Loucy (cell line): ENCODE results near the gene INPP4B.

ENCODE experiments used
- H2AFZ ChIP-seq: fragments of 200-600 bp; sonication (generic); 2 replicates; pipeline ENCODE4 v1.6.0; 2016; ENCODE audit warnings: antibody characterized with exemption, mild to moderate bottlenecking, low read length, moderate library complexity
- H3F3A ChIP-seq: fragments of 200-600 bp; 2 replicates; pipeline ENCODE4 v1.6.0; 2016; ENCODE audit warnings: antibody characterized with exemption, low read depth, mild to moderate bottlenecking
- H3K27me3 ChIP-seq: fragments of 200-600 bp; sonication (generic); 2 replicates; pipeline ENCODE4 v1.6.1; 2014; ENCODE audit warnings: low read length, mild to moderate bottlenecking; ENCODE audit not compliant: insufficient read depth, poor library complexity, severe bottlenecking
- H3K36me3 ChIP-seq: fragments of 200-600 bp; sonication (generic); 2 replicates; pipeline ENCODE4 v1.6.1; 2016; ENCODE audit warnings: low read length; ENCODE audit not compliant: insufficient read depth
- H3K4me1 ChIP-seq: fragments of 200-600 bp; sonication (generic); 2 replicates; pipeline ENCODE4 v1.5.1; 2014; ENCODE audit warnings: low read length, mild to moderate bottlenecking; ENCODE audit not compliant: insufficient read depth, poor library complexity, severe bottlenecking
- H3K4me2 ChIP-seq: fragments of 200-600 bp; sonication (generic); 2 replicates; pipeline ENCODE4 v1.6.0; 2014; ENCODE audit warnings: antibody characterized with exemption, low read length, low read depth, mild to moderate bottlenecking; ENCODE audit not compliant: poor library complexity, severe bottlenecking
- H3K4me3 ChIP-seq: fragments of 200-600 bp; sonication (generic); 2 replicates; pipeline ENCODE4 v1.5.1; 2014; ENCODE audit warnings: low read length, mild to moderate bottlenecking, mixed read lengths; ENCODE audit not compliant: poor library complexity, severe bottlenecking
- H3K79me2 ChIP-seq: fragments of 200-600 bp; sonication (generic); 2 replicates; pipeline ENCODE4 v1.6.1; 2014; ENCODE audit warnings: low read length; ENCODE audit not compliant: insufficient read depth
- H3K9ac ChIP-seq: fragments of 200-600 bp; sonication (generic); 2 replicates; pipeline ENCODE4 v1.6.0; 2014; ENCODE audit warnings: mild to moderate bottlenecking, low read depth, low read length, moderate library complexity; ENCODE audit not compliant: poor library complexity, severe bottlenecking
- H3K9me2 ChIP-seq: fragments of 200-600 bp; sonication (generic); replicated peaks from 2 replicates; pipeline ENCODE4 v1.6.1; 2016; ENCODE audit warnings: low read depth, low read length, mixed read lengths
- H3K9me3 ChIP-seq: fragments of 200-600 bp; sonication (generic); 2 replicates; pipeline ENCODE4 v1.6.1; 2014; ENCODE audit warnings: mild to moderate bottlenecking, antibody characterized with exemption, low read length, low read depth; ENCODE audit not compliant: insufficient read depth
- H4K20me1 ChIP-seq: fragments of 200-600 bp; sonication (generic); 2 replicates; pipeline ENCODE4 v1.6.0; 2014; ENCODE audit warnings: antibody characterized with exemption, low read length, mild to moderate bottlenecking; ENCODE audit not compliant: insufficient read depth, poor library complexity, severe bottlenecking
- EZH2phosphoT487 ChIP-seq: fragments of 200-600 bp; IDR thresholded peaks from 2 replicates; pipeline ENCODE4 v1.6.1; 2018; ENCODE audit warnings: antibody characterized with exemption, mild to moderate bottlenecking, moderate library complexity, borderline replicate concordance
- TF ChIP-seq, protein P1 (sequence below): fragments of 200-600 bp; sonication (generic); conservative IDR thresholded peaks from 2 replicates; pipeline ENCODE4 v1.5.1; 2014; ENCODE audit warnings: mild to moderate bottlenecking, antibody characterized with exemption, low read length

INPP4B gene

DNA sequence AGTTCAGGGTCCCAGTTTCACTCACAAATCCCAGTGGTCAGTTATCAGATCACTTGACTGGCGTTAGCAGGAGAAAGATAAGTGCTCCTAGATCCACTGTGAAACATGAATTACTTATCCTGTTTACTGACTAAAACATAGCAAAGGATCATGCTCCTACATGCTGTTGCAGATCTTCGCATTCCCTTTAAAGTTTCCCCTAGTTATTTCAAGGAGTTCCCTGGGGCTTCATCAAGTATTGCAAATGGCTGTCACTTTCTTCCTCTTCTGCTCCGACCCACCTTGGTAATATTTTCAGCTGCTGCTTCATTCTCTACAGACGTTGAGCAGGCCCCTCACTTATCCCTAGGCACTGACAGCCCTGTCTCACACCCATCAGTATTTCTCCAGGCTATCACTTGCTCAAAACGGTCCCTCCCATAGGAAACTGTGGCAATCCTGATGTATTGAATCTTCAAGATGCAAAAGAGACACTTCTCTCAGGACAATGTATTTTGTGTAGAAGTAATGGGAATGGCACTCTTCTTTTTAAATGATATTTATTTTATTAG lies 466.0 kb downstream of the INPP4B start:
- Histone ChIP-seq H3K4me2 (no peak overlapping the region), H3K9me2 (no peaks in the 10 kb centered on the region), H3K79me2 (peaks cover 73% of the 10 kb centered on the region), H2AFZ (no peak overlapping the region), H3K4me1 (peaks cover 26% of the 10 kb centered on the region), H3K27me3 (no peaks in the 10 kb centered on the region), H3K9ac (no peak overlapping the region), H3F3A (no peaks in the 10 kb centered on the region), H3K9me3 (no peaks in the 10 kb centered on the region), H4K20me1 (no peaks in the 10 kb centered on the region), H3K36me3 (0 out of 2 replicates have a peak, but pooled peaks cover 6% of the 10 kb centered on the region), H3K4me3 (no peak overlapping the region)
- TF ChIP-seq, protein P1, sequence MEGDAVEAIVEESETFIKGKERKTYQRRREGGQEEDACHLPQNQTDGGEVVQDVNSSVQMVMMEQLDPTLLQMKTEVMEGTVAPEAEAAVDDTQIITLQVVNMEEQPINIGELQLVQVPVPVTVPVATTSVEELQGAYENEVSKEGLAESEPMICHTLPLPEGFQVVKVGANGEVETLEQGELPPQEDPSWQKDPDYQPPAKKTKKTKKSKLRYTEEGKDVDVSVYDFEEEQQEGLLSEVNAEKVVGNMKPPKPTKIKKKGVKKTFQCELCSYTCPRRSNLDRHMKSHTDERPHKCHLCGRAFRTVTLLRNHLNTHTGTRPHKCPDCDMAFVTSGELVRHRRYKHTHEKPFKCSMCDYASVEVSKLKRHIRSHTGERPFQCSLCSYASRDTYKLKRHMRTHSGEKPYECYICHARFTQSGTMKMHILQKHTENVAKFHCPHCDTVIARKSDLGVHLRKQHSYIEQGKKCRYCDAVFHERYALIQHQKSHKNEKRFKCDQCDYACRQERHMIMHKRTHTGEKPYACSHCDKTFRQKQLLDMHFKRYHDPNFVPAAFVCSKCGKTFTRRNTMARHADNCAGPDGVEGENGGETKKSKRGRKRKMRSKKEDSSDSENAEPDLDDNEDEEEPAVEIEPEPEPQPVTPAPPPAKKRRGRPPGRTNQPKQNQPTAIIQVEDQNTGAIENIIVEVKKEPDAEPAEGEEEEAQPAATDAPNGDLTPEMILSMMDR = no peak
- TF ChIP-seq EZH2phosphoT487 = no peak

- Histone ChIP-seq H3F3A (no peaks in the 10 kb centered on the region), H2AFZ (no peak overlapping the region), H3K9me3 (no peaks in the 10 kb centered on the region), H3K36me3 (0 out of 2 replicates have a peak, but pooled peaks cover 6% of the 10 kb centered on the region), H3K9me2 (no peaks in the 10 kb centered on the region), H3K9ac (no peak overlapping the region), H3K4me3 (no peak overlapping the region), H3K4me2 (no peak overlapping the region), H4K20me1 (no peaks in the 10 kb centered on the region), H3K79me2 (peaks cover 72% of the 10 kb centered on the region), H3K4me1 (peaks cover 29% of the 10 kb centered on the region), H3K27me3 (no peaks in the 10 kb centered on the region)
- TF ChIP-seq, protein P1 = no peak
- TF ChIP-seq EZH2phosphoT487 = no peak
Measured at GRCh38 chr4:142379277-142380051, 466.6 kb downstream of the INPP4B start.

DNA sequence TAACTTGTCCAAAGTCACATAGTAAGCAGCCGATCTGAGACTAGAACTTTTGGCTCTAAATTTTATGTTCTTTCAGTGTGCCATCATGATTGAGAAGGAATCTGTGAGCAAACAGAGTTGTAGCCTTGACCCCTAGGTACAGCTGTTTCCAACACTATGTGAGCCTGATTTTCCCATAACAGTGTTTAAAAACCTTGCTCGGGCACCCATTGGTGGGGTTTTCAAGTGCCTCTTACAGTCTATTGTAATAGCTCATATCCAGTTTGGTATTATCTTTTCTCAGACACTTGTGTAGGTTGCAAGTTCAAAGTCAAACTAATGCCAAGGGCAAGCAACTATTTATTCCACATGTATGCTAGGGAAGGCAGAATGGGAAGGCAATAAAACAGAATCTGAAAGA lies 467.9 kb downstream of the INPP4B start:
- H3K9ac ChIP-seq = no peak overlapping the region
- no peaks in the 10 kb centered on the region for H3K9me3 ChIP-seq
- H3K9me2 ChIP-seq = no peaks in the 10 kb centered on the region
- H3K4me1 ChIP-seq = peaks cover 28% of the 10 kb centered on the region
- no peak overlapping the region for H2AFZ ChIP-seq
- H3K4me2 ChIP-seq = no peak overlapping the region
- 0 out of 2 replicates have a peak, but pooled peaks cover 3% of the 10 kb centered on the region for H3K36me3 ChIP-seq
- no peaks in the 10 kb centered on the region for H3F3A ChIP-seq
- H4K20me1 ChIP-seq = no peaks in the 10 kb centered on the region
- TF ChIP-seq, protein P1 = no peak
- TF ChIP-seq EZH2phosphoT487 = no peak
- H3K27me3 ChIP-seq = no peaks in the 10 kb centered on the region
- H3K4me3 ChIP-seq = no peak overlapping the region
- peaks cover 71% of the 10 kb centered on the region for H3K79me2 ChIP-seq
